Measurements from ENCODE around the gene SUGCT.

- no peak for TF ChIP-seq CTCF (IDR thresholded peaks at IDR 0.05)
- no peak for TF ChIP-seq IRF2 (CRISPR knock-in tag; IDR thresholded peaks at IDR 0.05; ENCODE audit: borderline replicate concordance, low read depth)
- TF ChIP-seq E2F5 (CRISPR knock-in tag; IDR thresholded peaks at IDR 0.05): no peak
- TF ChIP-seq NR2C2 (CRISPR knock-in tag; IDR thresholded peaks at IDR 0.05): no peak
- no peak for TF ChIP-seq MAX (CRISPR knock-in tag; IDR thresholded peaks at IDR 0.05)
- no peak for TF ChIP-seq USF2 (CRISPR knock-in tag; IDR thresholded peaks at IDR 0.05)
- no peak for TF ChIP-seq KAT7 (CRISPR knock-in tag; IDR thresholded peaks at IDR 0.05; ENCODE audit: borderline replicate concordance)
- TF ChIP-seq CREM (CRISPR knock-in tag; IDR thresholded peaks at IDR 0.05): no peak
- no peak for TF ChIP-seq ZBTB21 (CRISPR knock-in tag; IDR thresholded peaks at IDR 0.05; ENCODE audit: borderline replicate concordance)
- no peak for TF ChIP-seq JUN (CRISPR knock-in tag; IDR thresholded peaks at IDR 0.05)
Measured at GRCh38 chr7:40795607-40796006, 660.8 kb downstream of the SUGCT start.
